ENCODE measurements around the gene PRB2. TPM values are rescaled to one million over a fixed set of nuclear protein-coding genes. Genes with fewer than 3 reads are reported as not detected.

The PRB2 gene
- total RNA-seq, 1 donor from 2014 or later = not detected

- H3K36me3 Mint-ChIP-seq (ENCODE audit: insufficient read depth) = no peaks in the 10 kb centered on the region
- no peak overlapping the region for H3K27ac Mint-ChIP-seq
- peaks cover 3% of the 10 kb centered on the region for H3K4me1 Mint-ChIP-seq (ENCODE audit: low read depth)
- no peak for DNase-seq (ENCODE audit: low spot score, unreplicated experiment)
- H3K4me3 Mint-ChIP-seq (ENCODE audit: low read depth) = no peak overlapping the region
- TF ChIP-seq CTCF (IDR thresholded peaks at IDR 0.05; ENCODE audit: unreplicated experiment) = no peak
- no peaks in the 10 kb centered on the region for H3K27me3 Mint-ChIP-seq
- H3K9me3 Mint-ChIP-seq (ENCODE audit: low read depth) = no peaks in the 10 kb centered on the region
Observed at GRCh38 chr12:11348439-11348838, 46.9 kb downstream of the PRB2 start.

- no peak for DNase-seq (ENCODE audit: low spot score, unreplicated experiment)
- H3K27me3 Mint-ChIP-seq = no peaks in the 10 kb centered on the region
Observed at GRCh38 chr12:11347810-11348209, 47.6 kb downstream of the PRB2 start.

GRCh38 chr12:11344500-11344899 lies 50.9 kb downstream of the PRB2 start:
- Mint-ChIP-seq H3K4me1 (ENCODE audit: low read depth) (peaks cover 3% of the 10 kb centered on the region), H3K36me3 (ENCODE audit: insufficient read depth) (no peaks in the 10 kb centered on the region), H3K27me3 (no peaks in the 10 kb centered on the region), H3K4me3 (ENCODE audit: low read depth) (no peak overlapping the region), H3K27ac (no peak overlapping the region), H3K9me3 (ENCODE audit: low read depth) (no peaks in the 10 kb centered on the region)
- TF ChIP-seq CTCF (IDR thresholded peaks at IDR 0.05; ENCODE audit: unreplicated experiment) = no peak
- no peak for DNase-seq (ENCODE audit: low spot score, unreplicated experiment)

More at GRCh38 chr12:11347810-11348209, 47.6 kb downstream of the PRB2 start:
- peak; percentile 63 for TF ChIP-seq CTCF (IDR thresholded peaks at IDR 0.05; ENCODE audit: unreplicated experiment)
- H3K4me1 Mint-ChIP-seq (ENCODE audit: low read depth) = peaks cover 3% of the 10 kb centered on the region
- H3K9me3 Mint-ChIP-seq (ENCODE audit: low read depth) = no peaks in the 10 kb centered on the region
- H3K36me3 Mint-ChIP-seq (ENCODE audit: insufficient read depth) = no peaks in the 10 kb centered on the region
- no peak overlapping the region for H3K27ac Mint-ChIP-seq
- H3K4me3 Mint-ChIP-seq (ENCODE audit: low read depth) = no peak overlapping the region

Other genes with a start within 250 kb of the PRB2 start
- gene SMIM10L1, start 224.4 kb downstream of the PRB2 start, total RNA-seq = 22.9 and 25.5 TPM in 2 replicates
- not detected in 2 replicates for gene TAS2R42, start 208.6 kb downstream of the PRB2 start, total RNA-seq
- 0.55 and 0.84 TPM in 2 replicates for gene PRB3, start 125.9 kb downstream of the PRB2 start, total RNA-seq
- gene PRB4, start 85.1 kb downstream of the PRB2 start, total RNA-seq = not detected in 2 replicates